ENCODE measurements around the gene KDM4D. TPM values are rescaled to one million over a fixed set of nuclear protein-coding genes. Genes with fewer than 3 reads are reported as not detected.
"Not testable (repeated sequence)": the region's sequence is repeated elsewhere in the genome, so short reads cannot be mapped to it uniquely, and the experiment has no call there.

The KDM4D gene
- total RNA-seq (2014; rRNA removed; shearing (Covaris generic)): 1.8 and 3.2 TPM in 2 replicates
- polyA plus RNA-seq (2015; cell fraction: cytosol; rRNA removed): 2.8 and 2.9 TPM in 2 replicates
- polyA plus RNA-seq (2015; cell fraction: nucleus; rRNA removed): 2.9 and 3.9 TPM in 2 replicates

DNA sequence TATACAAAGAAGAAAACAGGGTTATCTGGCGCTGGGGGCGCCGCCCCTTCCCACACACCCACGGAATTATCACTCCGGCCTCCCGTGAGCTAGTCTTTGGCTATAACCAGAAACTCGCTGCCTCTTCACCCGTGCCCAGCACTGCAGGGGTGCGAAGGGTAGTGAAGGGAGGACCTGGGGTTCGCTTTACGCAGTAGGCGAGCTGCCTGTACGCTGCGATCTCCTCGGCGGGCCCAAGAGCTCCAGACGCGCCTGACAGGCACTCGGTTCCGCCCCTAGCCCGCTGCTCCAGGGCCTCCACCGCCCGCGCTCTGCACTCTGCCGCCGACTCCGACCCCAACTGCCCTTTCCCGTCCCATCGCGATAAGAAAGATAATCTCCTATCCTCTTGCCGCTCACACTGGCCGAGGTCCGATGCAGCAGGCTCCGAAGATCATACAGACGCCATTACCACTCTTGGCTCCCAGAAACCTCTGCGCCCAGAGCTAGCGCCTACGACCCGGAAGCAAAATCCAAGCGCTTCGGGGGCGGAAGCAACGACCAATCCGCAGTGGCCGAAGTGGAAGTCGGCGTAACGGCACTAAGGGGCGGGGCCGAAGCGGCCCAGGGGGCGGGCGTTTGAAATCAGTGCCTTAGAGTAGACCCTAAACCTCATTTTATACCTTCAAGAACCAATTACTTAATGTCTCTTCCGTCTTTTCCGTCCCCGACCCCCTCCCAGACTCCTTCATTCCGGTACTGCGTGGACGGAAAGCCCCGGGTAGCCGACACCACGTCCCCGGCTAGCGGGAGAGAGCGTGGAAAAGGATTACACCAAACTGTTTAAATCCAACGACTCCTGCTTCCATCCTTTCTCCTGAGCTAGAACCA lies at the start of gene KDM4D, which contains the start of gene CWC15:
Gene KDM4D (plus strand): TSS at position 611 of the 870 bp plus-strand sequence. CDS start 23,664 bp downstream, outside the sequence.
Gene CWC15 (minus strand): TSS at position 458 of the 870 bp plus-strand sequence. CDS start 1,371 bp downstream, outside the sequence.
- DNase-seq (ENCODE audit: low read depth): peak; percentile 91

DNA sequence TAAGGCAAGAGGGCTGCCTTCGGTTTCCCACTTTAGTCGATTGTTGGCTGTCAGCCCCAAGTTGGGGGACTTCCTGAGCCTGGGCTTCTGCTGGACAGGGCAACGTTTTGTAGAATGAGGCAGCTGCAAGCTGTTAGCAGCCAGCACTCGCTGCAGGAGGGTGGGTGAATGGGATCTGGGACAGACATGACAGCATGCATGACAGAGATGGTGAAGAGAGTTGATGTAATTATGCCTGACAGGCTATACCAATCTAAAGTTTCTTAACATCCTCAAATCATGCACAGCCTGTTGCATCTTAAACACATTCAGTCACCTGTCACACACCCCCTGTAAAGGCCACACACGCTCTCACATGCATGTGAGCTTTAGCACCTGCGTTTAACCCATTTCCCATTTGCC lies 49.3 kb upstream of the KDM4D start:
- DNase-seq (ENCODE audit: low read depth): no peak

DNA sequence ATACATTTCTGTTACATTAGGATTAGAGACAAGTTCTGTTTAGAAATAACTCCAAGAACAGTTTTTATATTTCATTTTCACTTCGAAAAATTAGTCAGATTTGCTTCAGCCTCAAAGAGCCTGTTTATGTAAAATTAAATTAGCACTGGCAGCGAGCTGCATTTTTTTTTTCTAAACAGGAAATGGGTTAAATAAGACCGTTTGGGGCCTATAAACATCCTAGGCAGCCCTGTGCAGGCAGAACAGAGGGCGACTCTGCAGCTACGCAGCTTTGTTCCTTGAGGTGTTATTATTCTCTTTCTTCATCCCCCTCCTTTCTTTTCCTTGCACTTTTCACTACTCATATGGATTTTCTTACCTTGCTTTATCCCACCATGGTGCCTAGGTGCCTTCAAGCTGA lies 48.9 kb upstream of the KDM4D start:
- no peak for DNase-seq (ENCODE audit: low read depth)

DNA sequence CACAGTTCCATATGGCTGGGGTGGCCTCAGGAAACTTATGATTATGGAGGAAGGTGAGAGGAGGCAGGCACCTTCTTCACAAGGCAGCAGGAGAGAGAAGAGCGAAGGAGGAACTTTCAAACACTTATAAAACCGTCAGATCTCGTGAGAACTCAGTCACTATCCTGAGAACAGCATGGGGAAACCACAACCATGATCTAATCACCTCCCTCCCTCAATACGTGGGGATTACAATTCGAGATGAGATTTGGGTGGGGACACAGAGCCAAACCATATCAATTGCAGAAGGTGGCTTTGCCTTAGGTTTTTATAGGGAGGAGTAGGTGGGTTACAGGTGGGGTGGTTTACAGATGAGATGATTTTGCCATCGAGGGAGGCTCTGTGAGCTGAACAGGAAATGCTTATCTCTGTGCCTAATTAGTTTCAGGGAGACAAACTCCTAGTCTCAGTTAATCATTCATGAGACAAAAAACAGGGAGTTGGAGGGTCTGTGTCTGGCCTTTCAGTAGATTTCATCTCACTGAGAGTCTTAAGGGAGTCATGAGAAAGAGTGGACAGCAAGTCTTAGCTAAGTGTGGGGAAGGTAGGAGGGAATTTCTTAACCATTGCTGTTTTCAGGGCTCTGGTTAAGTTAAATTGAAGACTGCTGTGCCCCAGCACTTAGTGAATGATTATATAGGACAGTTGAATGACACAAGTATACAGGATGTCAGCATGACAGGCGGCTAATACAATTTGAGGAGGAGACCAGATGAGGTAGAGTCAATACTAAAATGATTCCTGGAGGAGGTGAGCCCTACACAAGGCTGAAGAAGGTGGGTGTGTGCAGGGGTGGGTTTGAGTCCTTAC lies 47.9 kb upstream of the KDM4D start:
- no peak for DNase-seq (ENCODE audit: low read depth)

DNA sequence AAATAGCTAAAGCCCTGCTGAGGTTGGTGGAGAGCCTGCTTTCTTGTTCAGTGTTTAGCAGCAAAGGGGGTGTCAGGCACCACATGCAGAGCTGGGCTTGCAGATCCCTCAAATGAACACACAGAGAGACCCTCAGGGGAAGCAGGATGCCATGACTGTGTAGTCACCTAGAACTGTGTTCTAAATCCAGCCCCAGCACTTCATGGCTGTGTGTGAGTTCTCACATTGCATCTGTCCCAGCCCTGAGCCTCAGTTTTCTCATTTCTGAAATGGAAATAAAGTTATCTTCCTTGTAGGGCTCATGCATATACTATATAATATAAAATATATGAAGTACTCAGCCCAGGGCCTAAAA lies 47.3 kb upstream of the KDM4D start:
- no peak for DNase-seq (ENCODE audit: low read depth)

DNA sequence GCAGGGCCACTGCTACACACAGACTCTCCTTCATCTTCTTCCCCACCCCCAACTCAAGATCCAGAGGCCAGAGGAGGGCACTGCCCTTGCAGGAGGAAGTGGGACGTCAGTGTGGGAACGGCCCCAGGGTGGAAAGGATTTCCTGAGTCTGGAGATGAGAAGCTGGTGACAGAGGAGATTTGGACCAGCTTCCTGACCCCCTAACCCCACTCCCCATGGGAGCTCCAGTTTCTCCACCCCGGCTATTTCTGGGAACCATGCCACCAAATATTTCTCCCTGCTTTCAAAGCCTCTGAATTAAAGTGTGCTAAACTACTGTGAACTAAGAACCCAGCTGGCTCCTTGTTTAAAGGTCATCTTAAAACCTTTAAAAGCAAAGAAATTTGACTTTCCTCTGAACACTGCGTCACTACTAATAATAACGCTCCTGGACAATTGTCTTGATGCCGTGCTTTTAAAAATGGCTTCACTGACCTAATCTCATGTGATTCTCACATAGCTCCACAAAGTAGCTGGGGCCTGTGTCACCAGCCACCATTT lies 46.7 kb upstream of the KDM4D start:
- peak; percentile 76 for DNase-seq (ENCODE audit: low read depth)

DNA sequence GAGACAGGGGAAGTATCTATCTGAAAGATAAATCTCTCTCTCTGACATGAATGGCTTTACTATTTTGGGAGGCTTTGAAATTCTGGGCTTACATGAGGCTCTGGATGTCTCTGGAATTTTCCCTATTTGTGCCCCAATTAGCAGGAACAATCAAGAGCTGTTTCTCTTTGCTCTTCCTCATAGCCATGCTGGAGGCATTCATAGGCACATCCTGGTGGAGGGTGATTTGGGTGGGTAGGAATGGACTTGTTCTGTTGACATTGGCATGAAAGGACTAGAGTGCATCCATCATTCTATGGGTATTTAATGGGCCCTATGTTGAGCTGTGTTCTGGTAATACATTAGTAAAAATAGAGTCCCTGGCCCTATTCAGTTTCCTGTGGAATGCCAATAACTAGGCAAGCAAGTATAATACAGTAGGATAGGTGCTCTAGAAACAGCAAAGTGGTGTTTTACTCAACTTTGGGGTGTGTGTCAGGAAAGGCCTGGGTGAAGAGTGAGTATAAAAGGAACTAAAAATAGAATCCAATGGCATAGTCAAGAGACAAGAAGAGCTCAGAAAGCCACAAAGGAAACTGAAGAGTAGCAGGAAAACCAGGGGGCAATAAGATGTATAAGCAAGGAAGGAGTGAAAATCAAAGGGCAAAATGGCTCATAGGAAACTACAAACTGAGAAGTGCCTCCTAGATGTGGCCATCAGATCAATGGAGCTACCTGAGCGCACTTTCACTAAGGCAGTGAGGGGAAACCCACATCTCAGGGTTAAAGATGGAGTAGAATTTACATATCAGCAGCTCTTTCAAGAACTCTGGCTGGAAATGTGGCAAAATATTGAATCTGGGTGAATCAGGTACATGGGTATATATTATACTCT lies 45.2 kb upstream of the KDM4D start:
- DNase-seq (ENCODE audit: low read depth): no peak

DNA sequence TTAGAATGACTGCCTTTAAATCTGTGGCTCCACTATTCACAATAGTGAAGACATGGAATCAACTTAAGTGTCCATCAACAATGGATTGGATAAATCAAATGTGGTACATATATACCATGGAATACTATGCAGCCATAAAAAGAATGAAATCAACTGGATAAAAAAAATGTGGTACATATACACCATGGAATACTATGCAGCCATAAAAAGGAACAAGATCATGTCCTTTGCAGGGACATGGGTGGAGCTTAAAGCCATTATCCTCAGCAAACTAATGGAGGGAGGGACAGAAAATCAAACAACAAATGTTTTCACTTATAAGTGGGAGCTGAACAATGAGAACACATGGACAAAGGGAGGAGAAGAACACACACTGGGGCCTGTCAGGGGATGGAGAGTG lies 41.4 kb upstream of the KDM4D start:
- DNase-seq (ENCODE audit: low read depth): not testable (repeated sequence)

DNA sequence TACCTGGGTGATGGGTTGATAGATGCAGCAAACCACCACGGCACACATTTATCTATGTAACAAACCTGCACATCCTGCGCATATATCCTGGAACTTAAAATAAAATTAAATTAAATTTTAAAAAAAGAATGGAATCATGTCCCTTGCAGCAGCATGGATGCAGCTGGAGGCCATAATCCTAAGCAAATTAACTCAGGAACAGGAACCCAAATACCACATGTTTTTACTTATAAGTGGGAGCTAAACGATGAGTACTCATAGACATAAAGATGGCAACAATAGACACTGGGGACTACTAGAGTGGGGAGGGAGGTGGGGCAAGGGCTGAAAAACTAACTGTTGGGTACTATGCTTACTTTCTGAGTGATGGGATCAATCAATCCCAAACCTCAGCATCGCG lies 41.0 kb upstream of the KDM4D start:
- DNase-seq (ENCODE audit: low read depth): no peak

DNA sequence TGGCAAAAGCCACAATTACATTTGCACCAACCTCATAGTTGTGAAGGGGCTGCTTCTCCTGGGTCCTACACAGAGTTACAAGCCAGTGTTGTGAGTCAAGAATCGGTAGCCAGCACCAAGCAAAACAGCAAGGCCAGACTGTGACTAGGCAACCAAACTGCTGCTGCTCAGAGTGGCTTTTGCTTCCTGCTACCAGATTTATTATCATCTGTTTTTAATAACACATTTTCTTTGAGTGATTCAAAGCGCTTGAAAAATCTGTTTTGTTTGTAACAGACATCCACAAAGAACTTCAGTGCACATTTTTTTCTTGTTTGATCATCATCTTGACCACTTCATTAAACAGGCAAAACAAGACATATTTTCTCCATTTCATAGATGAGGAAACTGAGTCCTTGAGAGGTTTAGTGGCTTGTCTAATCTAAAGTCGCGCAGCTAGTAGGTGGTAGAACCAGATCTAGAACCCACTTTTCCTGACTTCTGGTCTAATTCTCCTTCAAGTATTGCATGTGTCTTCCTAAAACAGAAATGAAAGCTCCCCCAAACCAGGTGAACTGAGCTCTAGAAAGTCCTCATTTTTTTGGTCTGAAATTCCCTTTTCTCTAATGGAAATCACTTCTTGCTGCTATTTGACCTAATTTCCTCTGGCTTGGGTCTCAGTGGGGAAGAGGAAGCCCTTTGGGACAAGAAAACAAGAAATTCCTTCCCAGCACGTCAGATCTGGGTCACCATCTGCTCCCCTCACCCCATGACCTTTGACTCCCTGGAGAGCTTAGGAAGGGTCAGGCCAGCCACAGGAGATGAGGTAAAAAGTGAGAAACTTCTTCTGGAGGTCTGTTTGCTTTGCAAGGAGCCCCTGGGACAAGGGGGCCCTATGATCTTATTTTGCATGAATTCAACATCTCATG lies 40.0 kb upstream of the KDM4D start:
- DNase-seq (ENCODE audit: low read depth): peak; percentile 55

DNA sequence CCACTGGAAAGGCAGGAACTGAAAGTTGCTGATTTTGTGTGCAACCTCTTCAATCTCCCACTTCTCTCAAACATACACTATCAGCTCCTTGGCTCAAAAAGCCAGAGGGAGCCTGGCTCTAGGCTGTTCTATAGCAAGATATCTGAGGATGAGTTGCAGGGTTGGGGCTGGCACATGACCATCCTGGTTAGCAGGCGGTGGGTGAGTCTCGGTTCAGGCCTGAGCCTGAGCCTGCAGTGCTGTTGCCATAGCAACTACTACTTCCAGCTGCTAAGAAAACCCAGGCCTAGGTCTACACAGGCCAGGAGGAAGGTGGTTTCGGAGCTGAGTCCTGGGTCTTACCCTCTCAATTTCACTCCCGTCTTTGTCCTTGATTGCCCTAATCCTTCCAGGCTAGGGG lies 39.1 kb upstream of the KDM4D start:
- DNase-seq (ENCODE audit: low read depth): no peak

DNA sequence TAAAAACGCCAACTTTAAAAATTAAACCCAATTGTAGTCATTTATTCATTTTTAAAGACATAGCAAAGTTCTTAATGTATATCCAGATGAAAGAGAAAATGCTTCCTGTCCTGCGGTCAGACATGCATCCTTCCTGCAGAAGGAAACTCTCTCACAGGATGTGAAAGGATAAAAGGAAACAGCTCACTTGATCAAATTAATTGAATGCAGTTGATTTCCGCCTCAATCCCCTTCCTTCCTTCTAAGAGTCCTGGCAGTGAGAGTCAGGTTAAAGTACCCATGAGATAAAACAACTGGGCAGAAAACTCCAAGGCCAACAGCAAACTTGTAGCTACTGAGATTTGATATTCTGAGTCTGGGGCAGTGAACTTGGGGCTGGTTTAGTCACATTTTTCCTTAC lies 38.7 kb upstream of the KDM4D start:
- DNase-seq (ENCODE audit: low read depth): no peak

DNA sequence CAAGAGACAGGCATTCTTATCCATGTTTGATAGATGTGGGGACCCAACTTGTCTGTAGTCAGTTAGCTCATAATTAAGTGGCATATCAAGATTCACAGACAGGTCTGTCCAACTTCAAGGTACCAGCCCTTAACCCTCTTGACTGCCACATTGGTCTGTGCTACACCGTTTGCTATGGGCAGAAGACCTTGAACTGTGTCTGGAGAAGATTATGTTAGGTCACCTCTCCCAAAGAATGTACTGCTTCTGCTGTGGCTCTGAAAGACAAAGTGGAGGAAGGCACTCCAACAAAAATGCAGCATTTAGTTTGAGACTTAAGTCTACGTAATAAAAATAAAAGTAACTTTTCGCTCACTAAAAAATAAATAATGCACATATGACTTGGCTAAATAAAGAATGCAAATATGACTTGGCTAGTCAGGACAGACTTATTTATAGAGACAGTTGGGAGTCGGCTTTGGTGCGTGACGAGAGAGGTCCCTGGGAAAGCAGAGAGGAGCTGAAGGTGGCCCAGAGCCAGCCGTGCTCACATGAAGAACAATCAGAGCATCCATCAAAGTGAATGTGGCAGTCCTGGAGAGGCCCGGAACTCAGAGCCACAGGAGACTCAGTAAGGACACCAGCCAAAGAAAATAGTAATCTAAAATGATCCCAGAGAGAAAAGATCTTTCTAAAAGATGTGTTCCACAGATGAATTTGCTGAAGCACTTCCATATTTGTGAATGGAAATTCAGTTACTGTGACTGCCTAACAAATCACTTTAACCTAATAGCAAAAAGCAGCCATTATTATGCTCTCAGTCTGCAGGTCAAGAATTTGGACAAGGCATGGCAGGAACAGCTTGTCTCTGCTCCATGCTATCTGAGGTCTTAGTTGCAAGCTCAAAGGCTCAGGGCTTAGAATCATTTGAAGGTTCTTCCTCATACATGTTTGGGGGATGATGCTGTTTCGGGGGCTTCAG lies 35.1 kb upstream of the KDM4D start:
- DNase-seq (ENCODE audit: low read depth): peak; percentile 33

DNA sequence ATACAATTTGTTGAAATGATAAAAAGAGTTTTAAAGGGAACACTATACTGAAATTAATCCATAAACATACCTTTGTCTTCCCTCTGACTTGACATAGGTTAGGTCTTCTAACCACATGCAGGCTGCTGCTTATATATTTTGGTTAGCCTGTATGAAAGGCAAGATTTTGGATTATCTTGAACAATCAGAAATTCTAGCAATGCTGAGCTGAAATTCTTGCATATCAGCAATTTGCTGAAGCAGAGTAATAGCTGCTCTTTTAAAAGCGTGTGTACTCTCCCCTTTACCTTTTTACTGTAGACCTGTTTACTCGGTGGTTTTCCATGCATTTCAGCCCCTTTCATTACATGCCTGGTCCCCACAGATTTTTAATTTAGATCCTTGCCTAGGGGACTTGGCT lies 34.2 kb upstream of the KDM4D start:
- no peak for DNase-seq (ENCODE audit: low read depth)

DNA sequence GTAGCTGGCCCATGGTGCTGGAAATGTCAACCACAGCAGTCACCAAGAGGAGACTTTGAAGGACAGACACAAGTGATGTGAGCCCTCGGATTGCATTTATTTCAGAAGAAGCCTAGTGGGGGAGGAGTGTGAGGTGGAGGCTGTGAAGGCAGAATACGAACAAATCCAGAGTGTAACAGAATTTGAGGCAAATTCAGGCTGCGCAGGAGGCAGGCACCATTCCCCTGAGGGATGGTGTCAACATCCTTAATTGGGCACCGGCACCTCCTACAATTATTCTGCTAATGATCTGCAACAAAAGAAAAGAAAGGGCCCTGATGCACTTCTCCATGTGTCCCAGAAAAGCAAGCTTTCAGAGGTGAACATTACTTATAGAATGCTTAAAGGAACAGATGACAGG lies 32.4 kb upstream of the KDM4D start:
- DNase-seq (ENCODE audit: low read depth): no peak

DNA sequence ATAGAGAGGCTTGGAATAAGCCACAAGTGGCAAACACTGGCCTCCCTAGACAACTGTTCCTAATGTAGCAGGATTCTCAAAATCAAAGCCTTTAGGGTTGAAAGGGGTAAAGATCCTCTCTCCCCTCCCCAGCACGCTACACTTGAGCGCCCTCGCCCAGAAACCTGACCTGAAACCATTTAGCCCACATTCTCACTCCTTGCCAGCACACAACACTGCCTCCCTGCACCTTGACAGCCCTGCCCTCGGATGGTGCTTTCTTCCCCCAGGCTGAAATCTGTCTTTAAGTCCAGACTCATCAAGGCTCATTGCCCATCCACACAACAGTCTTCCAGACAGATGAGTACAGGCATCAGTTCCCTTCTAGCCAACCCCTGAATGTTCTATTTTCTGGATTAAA lies 26.7 kb upstream of the KDM4D start:
- no peak for DNase-seq (ENCODE audit: low read depth)

DNA sequence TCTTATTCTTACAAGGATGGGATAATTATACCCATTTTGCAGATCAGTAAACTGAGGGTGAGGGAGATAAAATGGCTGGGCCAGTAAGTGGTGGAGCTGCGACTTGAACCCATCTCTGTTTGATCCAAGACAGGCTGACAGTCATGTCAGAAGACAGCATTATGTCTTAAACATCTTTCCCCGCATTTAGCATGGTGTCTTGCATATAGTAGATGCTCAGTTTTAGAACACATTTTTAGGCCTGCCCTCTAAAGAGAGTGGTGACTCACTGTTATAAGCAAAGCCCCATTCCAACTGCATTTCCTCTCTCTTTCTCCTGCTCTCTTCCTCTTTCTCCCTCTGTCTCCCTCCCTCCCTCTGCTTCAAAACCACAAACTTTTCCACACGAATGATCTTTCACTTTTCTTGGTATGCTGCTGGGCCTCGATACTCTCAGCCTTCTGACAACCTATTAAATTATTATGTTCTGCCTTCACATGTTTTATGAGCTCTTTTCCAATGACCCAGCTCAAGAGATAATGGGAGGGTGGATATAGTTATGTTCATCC lies 25.4 kb upstream of the KDM4D start:
- DNase-seq (ENCODE audit: low read depth): peak; percentile 65

DNA sequence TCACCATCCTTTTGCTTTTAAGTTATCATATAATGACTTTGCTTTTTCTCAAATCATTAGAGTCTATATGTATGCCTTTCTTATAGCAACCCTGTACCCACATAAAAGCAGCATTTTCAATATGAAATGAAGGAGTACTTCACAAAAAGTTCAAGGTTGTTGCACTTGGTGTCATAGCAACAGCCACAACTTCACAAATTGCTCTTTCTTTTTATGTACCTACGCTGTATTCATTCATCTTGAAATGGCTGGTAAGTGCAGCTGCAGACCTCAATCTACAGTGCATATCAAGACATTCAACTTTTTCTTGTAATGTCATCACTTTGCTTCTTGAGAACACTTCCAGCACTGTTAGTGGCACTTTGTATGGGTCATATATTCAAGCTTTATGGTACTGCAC lies 18.8 kb upstream of the KDM4D start:
- DNase-seq (ENCODE audit: low read depth): no peak
